B cell (primary cell): ENCODE measurements around the gene SUGP2. TPM values are rescaled to one million over a fixed set of nuclear protein-coding genes. Genes with fewer than 3 reads are reported as not detected.

Experiments used
- ATAC-seq: fragments of 200-7000 bp; cut with Tn5 transposase; one replicate; pipeline ENCODE4 v1.10.0; 2021; ENCODE audit warnings: low read depth, mild to moderate bottlenecking, moderate number of reproducible peaks, moderate library complexity
- CTCF ChIA-PET: fragments of 350-600 bp; sonication (Branson Sonifier 250); formaldehyde crosslinking; loops from one replicate; lab custom pipeline; 2021; ENCODE audit warnings: antibody characterized with exemption, inconsistent platforms; lab: Charles Lee
- POLR2A ChIA-PET: fragments of 350-600 bp; sonication (Branson Sonifier 250); formaldehyde crosslinking; loops from one replicate; lab custom pipeline; 2021; ENCODE audit warnings: antibody characterized with exemption; lab: Charles Lee
- DNase-seq: peaks from one replicate; pipeline ENCODE4 v3.0.0; 2013
- H2AFZ ChIP-seq: 2 replicates; pipeline ENCODE4 v1.6.1; 2012; ENCODE audit warnings: mild to moderate bottlenecking, low read depth, low read length; ENCODE audit not compliant: insufficient read depth, poor library complexity, severe bottlenecking
- H3K27ac ChIP-seq, 2 donors: 1 replicate in 1 of 2; 2 replicates in 1 of 2; pipeline ENCODE4 v1.5.1; 2012 to 2013; ENCODE audit warnings: low read length in 2 of 2, mild to moderate bottlenecking in 2 of 2, moderate library complexity in 1 of 2
- H3K27me3 ChIP-seq, 4 experiments: fragments of 200-600 bp in 1 of 4; sonication (generic) in 1 of 4; replicated peaks in 1 of 4; 1 replicate in 2 of 4; 2 replicates in 2 of 4; pipeline versions ENCODE4 v1.6.1 to v1.7.0; 2013 to 2016; ENCODE audit warnings: low read length in 3 of 4, mild to moderate bottlenecking in 2 of 4, mixed read lengths in 1 of 4, moderate library complexity in 1 of 4; ENCODE audit not compliant: insufficient read depth in 4 of 4, control insufficient read depth in 3 of 4; ENCODE audit errors: control extremely low read depth in 1 of 4
- H3K36me3 ChIP-seq, 2 experiments: replicated peaks in 1 of 2; 1 replicate in 1 of 2; 2 replicates in 1 of 2; pipeline versions ENCODE4 v1.6.1 to v1.7.1; 2013; ENCODE audit warnings: low read length in 1 of 2; ENCODE audit not compliant: insufficient read depth in 2 of 2, control insufficient read depth in 1 of 2; ENCODE audit errors: control extremely low read depth in 1 of 2, extremely low read depth in 1 of 2
- H3K4me1 ChIP-seq, 2 donors: fragments of 200-600 bp in 1 of 2; sonication (generic) in 1 of 2; 1 replicate in 1 of 2; 2 replicates in 1 of 2; pipeline versions ENCODE4 v1.5.1 to v1.6.1; 2013 to 2017; ENCODE audit warnings: low read length in 2 of 2; ENCODE audit not compliant: control insufficient read depth in 2 of 2, insufficient read depth in 2 of 2
- H3K4me2 ChIP-seq: replicated peaks from 2 replicates; pipeline ENCODE3; 2012; ENCODE audit warnings: mild to moderate bottlenecking, low read depth, low read length; ENCODE audit not compliant: poor library complexity, severe bottlenecking
- H3K4me3 ChIP-seq, 5 experiments: fragments of 200-600 bp in 1 of 5; sonication (generic) in 1 of 5; 1 replicate in 3 of 5; 2 replicates in 2 of 5; pipeline versions ENCODE4 v1.5.1 to v1.7.0; 2011 to 2016; ENCODE audit warnings: low read length in 4 of 5, mild to moderate bottlenecking in 4 of 5, low read depth in 2 of 5, control low read depth in 1 of 5, moderate library complexity in 1 of 5; ENCODE audit not compliant: insufficient read depth in 1 of 5; ENCODE audit errors: control extremely low read depth in 1 of 5, extremely low read depth in 1 of 5
- H3K79me2 ChIP-seq: fragments of 200-600 bp; sonication (generic); one replicate; pipeline ENCODE4 v1.6.0; 2016; ENCODE audit warnings: low read length; ENCODE audit not compliant: control insufficient read depth, insufficient read depth
- H3K9ac ChIP-seq: fragments of 200-600 bp; sonication (generic); 2 replicates; pipeline ENCODE4 v1.6.1; 2017; ENCODE audit warnings: mild to moderate bottlenecking, low read length, moderate library complexity
- H3K9me3 ChIP-seq, 3 donors: one replicate each; pipeline versions ENCODE4 v1.6.1 to v1.7.1; 2013; ENCODE audit warnings: low read length in 2 of 3; ENCODE audit not compliant: control insufficient read depth in 2 of 3, insufficient read depth in 1 of 3; ENCODE audit errors: control extremely low read depth in 1 of 3
- H4K20me1 ChIP-seq: 2 replicates; pipeline ENCODE4 v1.6.0; 2012; ENCODE audit warnings: mild to moderate bottlenecking, low read length; ENCODE audit not compliant: insufficient read depth, control insufficient read depth, poor library complexity, severe bottlenecking
- H3K27ac Mint-ChIP-seq: one replicate; pipeline ENCODE4 v1.8.0; 2021; ENCODE audit warnings: mixed read lengths
- H3K27me3 Mint-ChIP-seq: one replicate; pipeline ENCODE4 v1.8.0; 2021; ENCODE audit warnings: mixed read lengths
- H3K4me1 Mint-ChIP-seq: one replicate; pipeline ENCODE4 v1.8.0; 2021; ENCODE audit warnings: mixed read lengths
- H3K4me3 Mint-ChIP-seq: one replicate; pipeline ENCODE4 v1.8.0; 2021; ENCODE audit warnings: mixed read lengths
- H3K9me3 Mint-ChIP-seq: one replicate; pipeline ENCODE4 v1.8.0; 2022; ENCODE audit warnings: mixed read lengths; ENCODE audit not compliant: insufficient read depth
- CTCF ChIP-seq: fragments of 200-600 bp; IDR thresholded peaks from one replicate; pipeline ENCODE4 v1.8.0; 2022; ENCODE audit warnings: antibody characterized with exemption, mild to moderate bottlenecking
- EZH2 ChIP-seq: IDR thresholded peaks from 2 replicates; pipeline ENCODE4 v1.6.1; 2012; ENCODE audit warnings: borderline replicate concordance, low read depth, mild to moderate bottlenecking, moderate library complexity, low read length; ENCODE audit not compliant: insufficient read depth, poor library complexity, severe bottlenecking
- WGBS: methylation state at CpG from one replicate; pipeline ENCODE4 v1.1.5; 2013; ENCODE audit warnings: missing lambda C conversion rate; ENCODE audit not compliant: insufficient coverage; 5-methylcytosine and 5-hydroxymethylcytosine counted together
- intact Hi-C: fragments of 100-400 bp; cut with micrococcal nuclease; formaldehyde crosslinking; loops from one replicate; pipeline ENCODE4 v1.10.0; 2022
- polyA plus RNA-seq: library from polyadenylated mRNA; depleted of rRNA; stranded (reverse); fragments of >200 nt; gene quantifications from 2 replicates; pipeline ENCODE4 v1.2.3, GENCODE V29; 2012
- total RNA-seq, 2 donors: library from RNA; stranded (reverse); fragments of 120-200 nt in 1 of 2; gene quantifications; 1 replicate in 1 of 2; 2 replicates in 1 of 2; pipeline versions ENCODE4 v1.2.3 to v1.2.4, GENCODE V29; 2013 to 2022

Gene SUGP2
- total and polyA plus RNA-seq, 2 donors (not counting 1 experiment from before 2014, with no cell fraction given) = 132 to 154 TPM

GRCh38 chr19:19075126-19075525, 41.8 kb upstream of the SUGP2 start:
- POLR2A ChIA-PET = no interaction called here
- no peak overlapping the region for H3K27ac ChIP-seq
- Mint-ChIP-seq H3K9me3 (no peaks in the 10 kb centered on the region), H3K4me1 (peaks cover 61% of the 10 kb centered on the region), H3K4me3 (no peak overlapping the region), H3K27me3 (no peaks in the 10 kb centered on the region), H3K27ac (peak overlapping the region; percentile 22)
- ATAC-seq (no peak), DNase-seq (no peak)
- H3K9ac ChIP-seq = no peak overlapping the region
- TF ChIP-seq CTCF (no peak), EZH2 (no peak)
- peaks cover 98% of the 10 kb centered on the region for H3K79me2 ChIP-seq
- H3K36me3 ChIP-seq = peaks cover 8 to 18% of the 10 kb centered on the region in 2 experiments
- CTCF ChIA-PET = no interaction called here
- H3K9me3 ChIP-seq = no peaks in the 10 kb centered on the region
- no peak overlapping the region for H3K4me2 ChIP-seq
- no peak overlapping the region for H2AFZ ChIP-seq
- peaks cover 79% of the 10 kb centered on the region for H4K20me1 ChIP-seq
- H3K27me3 ChIP-seq = no peaks in the 10 kb centered on the region
- 94% methylated on average over 4 of the region's 8 CpGs for WGBS
- intact Hi-C loops = no loop called here
- H3K4me1 ChIP-seq = peaks cover 6 to 33% of the 10 kb centered on the region in 2 donors
- H3K4me3 ChIP-seq = no peak overlapping the region

GRCh38 chr19:19074196-19074882, 41.0 kb upstream of the SUGP2 start:
- peaks cover 8 to 18% of the 10 kb centered on the region in 2 experiments for H3K36me3 ChIP-seq
- peak overlapping the region; percentile 46 for H3K27ac Mint-ChIP-seq
- H3K9me3 ChIP-seq = no peaks in the 10 kb centered on the region
- H3K4me1 Mint-ChIP-seq = peaks cover 58% of the 10 kb centered on the region
- WGBS = 88% methylated on average over 10 of the region's 13 CpGs
- DNase-seq (no peak), ATAC-seq (no peak)
- H3K9me3 Mint-ChIP-seq = no peaks in the 10 kb centered on the region
- H3K4me2 ChIP-seq = no peak overlapping the region
- H3K9ac ChIP-seq = no peak overlapping the region
- intact Hi-C loops = no loop called here
- H3K4me3 ChIP-seq = no peak overlapping the region
- no peak overlapping the region for H2AFZ ChIP-seq
- peaks cover 10 to 37% of the 10 kb centered on the region in 2 donors for H3K4me1 ChIP-seq
- no peaks in the 10 kb centered on the region for H3K27me3 Mint-ChIP-seq
- H3K27ac ChIP-seq = no peak overlapping the region
- H3K4me3 Mint-ChIP-seq = no peak overlapping the region
- H3K27me3 ChIP-seq = no peaks in the 10 kb centered on the region
- peaks cover 71% of the 10 kb centered on the region for H4K20me1 ChIP-seq
- TF ChIP-seq EZH2 (no peak), CTCF (no peak)
- ChIA-PET POLR2A (interaction anchor here (0.6 kb wide), 1 partner anchor 57 kb away, joined by 7 read pairs; no protein-coding TSS in a partner anchor), CTCF (no interaction called here)
- peaks cover 96% of the 10 kb centered on the region for H3K79me2 ChIP-seq
